Gastrocnemius medialis (tissue), 4 donors: ENCODE measurements around the gene ZNF304. TPM values are rescaled to one million over a fixed set of nuclear protein-coding genes. Genes with fewer than 3 reads are reported as not detected.

Experiments used
- ATAC-seq, 2 donors: fragments of 150-250 bp; one replicate each; pipeline ENCODE4 v1.9.1; 2016
- DNase-seq, 2 donors: peaks; one replicate each; pipeline ENCODE4 v3.0.0-alpha.2; 2019
- H3K27ac ChIP-seq, 4 donors: fragments of 200-600 bp; sonication (generic); 1 replicate in 1 of 4; 2 replicates in 3 of 4; pipeline ENCODE4 v1.5.1; 2016 to 2018; ENCODE audit warnings: mild to moderate bottlenecking in 2 of 4, moderate library complexity in 1 of 4
- H3K27me3 ChIP-seq, 3 donors: fragments of 200-600 bp; sonication (generic) in 2 of 3; 1 replicate in 1 of 3; 2 replicates in 2 of 3; pipeline versions ENCODE4 v1.5.1 to v1.6.0; 2016 to 2019; ENCODE audit warnings: mild to moderate bottlenecking in 1 of 3, moderate library complexity in 1 of 3
- H3K36me3 ChIP-seq, 2 donors: fragments of 200-600 bp; sonication (generic) in 1 of 2; one replicate each; pipeline ENCODE4 v1.5.1; 2017 to 2018
- H3K4me1 ChIP-seq, 2 donors: fragments of 200-600 bp; sonication (generic) in 1 of 2; one replicate each; pipeline ENCODE4 v1.5.1; 2016 to 2017; ENCODE audit warnings: mild to moderate bottlenecking in 2 of 2
- H3K4me3 ChIP-seq, 4 donors: fragments of 200-600 bp; sonication (generic) in 3 of 4; 1 replicate in 1 of 4; 2 replicates in 3 of 4; pipeline ENCODE4 v1.5.1; 2016 to 2019; ENCODE audit warnings: mild to moderate bottlenecking in 2 of 4
- H3K9me3 ChIP-seq, 3 donors: fragments of 200-600 bp; sonication (generic) in 2 of 3; 1 replicate in 1 of 3; 2 replicates in 2 of 3; pipeline ENCODE4 v1.5.1; 2016 to 2019
- POLR2A ChIP-seq, 2 donors: fragments of 450-650 bp; IDR thresholded peaks; one replicate each; pipeline ENCODE4 v1.6.1; 2017; ENCODE audit warnings: antibody characterized with exemption in 2 of 2, mild to moderate bottlenecking in 2 of 2, moderate library complexity in 2 of 2
- in situ Hi-C, 4 donors: fragments of 200-750 bp; cut with MboI; loops; one replicate each; pipeline versions ENCODE4 v1.15.0 to v1.8.0; 2017; ENCODE audit warnings: low sequenced_read_pairs in 4 of 4
- intact Hi-C: fragments of 100-400 bp; cut with DNase I; formaldehyde crosslinking; loops from one replicate; pipeline ENCODE4 v1.15.1; 2023; ENCODE audit warnings: low total_unique reads
- total RNA-seq, 4 donors: library from RNA; depleted of rRNA; stranded (reverse); fragments of >200 nt; gene quantifications; one replicate each; pipeline versions ENCODE4 v1.1.0 to v1.2.3, GENCODE V29; 2016
- TF ChIP-seq, protein P1 (sequence below), 5 experiments: fragments of 450-650 bp in 3 of 5; fragments of 200-600 bp in 2 of 5; sonication (generic) in 2 of 5; IDR thresholded peaks in 4 of 5; conservative IDR thresholded peaks in 1 of 5; 1 replicate in 4 of 5; 2 replicates in 1 of 5; pipeline ENCODE4 v1.5.1; 2016 to 2019; ENCODE audit warnings: antibody characterized with exemption in 5 of 5, mild to moderate bottlenecking in 3 of 5, moderate library complexity in 3 of 5

ZNF304 gene
- total RNA-seq, 4 donors from 2014 or later: 4.1 to 6.5 (median 4.8) TPM

DNA sequence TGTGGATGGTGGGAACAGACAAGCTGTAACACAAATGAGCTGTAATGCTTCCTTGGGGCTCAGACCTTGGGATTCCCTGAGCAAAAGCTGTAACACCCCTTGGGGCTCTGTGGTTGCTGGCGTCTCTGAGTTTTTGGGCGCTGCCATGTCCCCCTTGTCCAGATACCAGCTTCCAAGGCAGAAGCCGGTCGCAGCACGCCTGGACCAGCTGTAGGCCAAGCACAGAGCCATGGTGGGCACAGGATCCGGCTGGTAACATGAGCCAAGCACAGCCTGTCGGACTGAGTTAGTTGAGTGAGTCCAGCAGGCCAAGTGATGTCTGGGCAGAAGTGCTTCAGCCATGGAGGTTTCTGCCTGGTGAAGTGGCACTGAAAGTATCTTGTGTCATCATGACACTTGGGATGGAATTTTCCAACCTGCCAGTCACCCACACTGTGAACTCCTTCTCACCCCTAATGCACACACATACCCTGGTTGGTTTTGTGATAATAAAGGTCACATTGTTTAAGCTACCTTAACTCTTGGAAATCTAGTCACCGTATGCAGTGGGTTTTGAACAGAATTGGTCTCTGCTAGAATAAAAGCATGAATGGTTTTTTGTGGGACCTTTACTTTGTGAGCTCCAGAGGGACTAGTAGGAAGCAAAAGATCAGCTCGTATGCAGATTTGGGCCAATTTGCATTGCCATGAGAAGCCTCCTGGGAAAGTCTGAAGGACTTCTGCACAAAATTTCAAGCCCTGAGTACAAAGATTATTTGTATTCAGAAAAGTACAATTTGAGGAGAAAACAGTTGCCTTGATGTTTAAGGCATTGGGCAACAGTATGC, 52.9 kb downstream of the ZNF304 start:
- no peaks in the 10 kb centered on the region for H3K9me3 ChIP-seq
- intact Hi-C loops: no loop called here
- no peaks in the 10 kb centered on the region for H3K27me3 ChIP-seq
- ATAC-seq (no peak), DNase-seq (no peak)
- H3K4me1 ChIP-seq: no peaks in the 10 kb centered on the region
- H3K27ac ChIP-seq: no peak overlapping the region
- TF ChIP-seq POLR2A (IDR thresholded peaks at IDR 0.05): no peak
- TF ChIP-seq, protein P1, sequence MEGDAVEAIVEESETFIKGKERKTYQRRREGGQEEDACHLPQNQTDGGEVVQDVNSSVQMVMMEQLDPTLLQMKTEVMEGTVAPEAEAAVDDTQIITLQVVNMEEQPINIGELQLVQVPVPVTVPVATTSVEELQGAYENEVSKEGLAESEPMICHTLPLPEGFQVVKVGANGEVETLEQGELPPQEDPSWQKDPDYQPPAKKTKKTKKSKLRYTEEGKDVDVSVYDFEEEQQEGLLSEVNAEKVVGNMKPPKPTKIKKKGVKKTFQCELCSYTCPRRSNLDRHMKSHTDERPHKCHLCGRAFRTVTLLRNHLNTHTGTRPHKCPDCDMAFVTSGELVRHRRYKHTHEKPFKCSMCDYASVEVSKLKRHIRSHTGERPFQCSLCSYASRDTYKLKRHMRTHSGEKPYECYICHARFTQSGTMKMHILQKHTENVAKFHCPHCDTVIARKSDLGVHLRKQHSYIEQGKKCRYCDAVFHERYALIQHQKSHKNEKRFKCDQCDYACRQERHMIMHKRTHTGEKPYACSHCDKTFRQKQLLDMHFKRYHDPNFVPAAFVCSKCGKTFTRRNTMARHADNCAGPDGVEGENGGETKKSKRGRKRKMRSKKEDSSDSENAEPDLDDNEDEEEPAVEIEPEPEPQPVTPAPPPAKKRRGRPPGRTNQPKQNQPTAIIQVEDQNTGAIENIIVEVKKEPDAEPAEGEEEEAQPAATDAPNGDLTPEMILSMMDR (IDR thresholded peaks at IDR 0.05 in 4 of 5, conservative IDR thresholded peaks at IDR 0.05 in 1 of 5): no peak
- H3K36me3 ChIP-seq: peaks cover 7 to 15% of the 10 kb centered on the region in 2 donors
- H3K4me3 ChIP-seq: no peak overlapping the region
- in situ Hi-C loops: no loop called here

DNA sequence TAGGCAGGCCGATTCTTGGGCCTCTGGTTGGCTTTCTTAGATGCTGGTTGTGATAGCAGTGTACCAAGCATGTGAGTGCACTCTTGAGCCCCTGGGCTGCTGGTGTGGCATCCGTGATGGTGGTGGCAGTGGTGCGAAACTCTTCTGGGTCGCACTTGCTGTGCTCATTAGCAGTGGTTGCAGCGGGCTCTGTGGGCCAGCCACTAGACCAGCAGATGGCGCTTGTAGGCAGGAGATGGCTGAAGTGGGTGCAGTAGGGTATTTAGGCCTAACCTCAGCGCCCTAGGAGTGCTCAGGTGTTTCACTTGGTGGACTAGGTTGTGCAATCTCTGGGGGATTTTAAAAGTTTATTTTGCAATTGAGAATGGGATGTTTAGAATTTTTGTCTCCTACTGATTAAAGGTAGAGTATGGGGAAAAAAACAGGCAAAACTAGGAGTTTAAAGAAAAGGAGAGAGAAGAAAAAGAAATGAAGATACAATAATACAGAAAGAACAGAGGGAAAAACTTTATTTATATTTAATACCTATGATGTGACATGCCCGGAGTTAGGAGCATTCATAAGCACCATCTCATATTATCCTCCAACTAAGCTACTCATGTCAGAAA, 55.5 kb downstream of the ZNF304 start:
- Histone ChIP-seq H3K27me3 (no peaks in the 10 kb centered on the region), H3K4me3 (no peak overlapping the region), H3K9me3 (no peaks in the 10 kb centered on the region), H3K4me1 (peaks cover 6 to 8% of the 10 kb centered on the region in 2 donors), H3K36me3 (no peaks in the 10 kb centered on the region), H3K27ac (no peak overlapping the region)
- peak in 1 of 2 donors; percentile 53 for DNase-seq
- intact Hi-C loops (no loop called here), in situ Hi-C loops (no loop called here)
- TF ChIP-seq, protein P1 (IDR thresholded peaks at IDR 0.05 in 4 of 5, conservative IDR thresholded peaks at IDR 0.05 in 1 of 5): peak in 4 of 5 experiments; percentile 36 to 54 (median 44)
- TF ChIP-seq POLR2A (IDR thresholded peaks at IDR 0.05): no peak
- peak in 1 of 2 donors; percentile 34 for ATAC-seq

Other genes with a start within 250 kb of the ZNF304 start
- gene USP29, start 231.3 kb upstream of the ZNF304 start, total RNA-seq: not detected
- gene ZIM3, start 206.1 kb upstream of the ZNF304 start, total RNA-seq: not detected
- gene DUXA, start 183.8 kb upstream of the ZNF304 start, total RNA-seq: not detected
- gene ZNF264, start 159.8 kb upstream of the ZNF304 start, total RNA-seq: 10 to 100 TPM; 11.3 to 21.8 (median 16.9) TPM
- 1 to 10 TPM in 1 of 4 donors, under 1 TPM in 2, not detected in 1; 0.42 to 2.7 (median 0.76) TPM for gene AURKC, start 120.2 kb upstream of the ZNF304 start, total RNA-seq
- 10 to 100 TPM in 2 of 4 donors, 1 to 10 TPM in 2; 9.3 to 20.2 (median 14.8) TPM for gene ZNF805, start 110.6 kb upstream of the ZNF304 start, total RNA-seq
- 10 to 100 TPM; 20.2 to 63.3 (median 42.3) TPM for gene ZNF460, start 70.8 kb upstream of the ZNF304 start, total RNA-seq
- gene ZNF543, start 30.8 kb upstream of the ZNF304 start, total RNA-seq: 10 to 100 TPM in 1 of 4 donors, 1 to 10 TPM in 3; 5.8 to 11.5 (median 8.3) TPM
- 10 to 100 TPM; 34.4 to 47.4 (median 40.8) TPM for gene TRAPPC2B, start 12.3 kb downstream of the ZNF304 start, total RNA-seq
- gene ZNF547, start 12.3 kb downstream of the ZNF304 start, total RNA-seq: 1 to 10 TPM in 3 of 4 donors, under 1 TPM in 1; 0.58 to 4.4 (median 2.6) TPM
- 10 to 100 TPM in 1 of 4 donors, 1 to 10 TPM in 3; 6.1 to 10.4 (median 8.3) TPM for gene ZNF548, start 38.6 kb downstream of the ZNF304 start, total RNA-seq
- gene ZNF17, start 59.9 kb downstream of the ZNF304 start, total RNA-seq: 1 to 10 TPM; 3.3 to 6.4 (median 5.4) TPM
- 10 to 100 TPM in 1 of 4 donors, 1 to 10 TPM in 3; 3.1 to 11.4 (median 3.9) TPM for gene ZNF749, start 84.1 kb downstream of the ZNF304 start, total RNA-seq
- 1 to 10 TPM in 2 of 4 donors, under 1 TPM in 1, not detected in 1; 0.60 to 3.2 (median 1.3) TPM for gene VN1R1, start 105.9 kb downstream of the ZNF304 start, total RNA-seq
- 10 to 100 TPM in 3 of 4 donors, 1 to 10 TPM in 1; 8.3 to 26.7 (median 17.6) TPM for gene ZNF772, start 126.3 kb downstream of the ZNF304 start, total RNA-seq
- 10 to 100 TPM in 2 of 4 donors, 1 to 10 TPM in 2; 4.6 to 25.2 (median 10.5) TPM for gene ZNF419, start 136.5 kb downstream of the ZNF304 start, total RNA-seq
- 1 to 10 TPM; 1.2 to 6.5 (median 3.4) TPM for gene ZNF773, start 148.7 kb downstream of the ZNF304 start, total RNA-seq
- 1 to 10 TPM; 1.7 to 3.4 (median 2.3) TPM for gene ZNF549, start 176.1 kb downstream of the ZNF304 start, total RNA-seq
- gene ZNF550, start 208.6 kb downstream of the ZNF304 start, total RNA-seq: 1 to 10 TPM in 3 of 4 donors, under 1 TPM in 1; 0.87 to 9.1 (median 2.6) TPM
- 1 to 10 TPM in 2 of 4 donors, under 1 TPM in 2; 0.87 to 2.0 (median 1.4) TPM for gene ZNF416, start 227.6 kb downstream of the ZNF304 start, total RNA-seq
- gene ZIK1, start 232.9 kb downstream of the ZNF304 start, total RNA-seq: 1 to 10 TPM in 2 of 4 donors, under 1 TPM in 2; 0.71 to 2.0 (median 1.1) TPM
- gene ZNF530, start 248.6 kb downstream of the ZNF304 start, total RNA-seq: 1 to 10 TPM in 3 of 4 donors, under 1 TPM in 1; 0.86 to 4.2 (median 3.4) TPM